OCI-LY3 (cell line): ENCODE data around the gene MRAS.

Experiments used
- H2AFZ ChIP-seq: fragments of 200-600, 300-600 bp; shearing (Covaris generic); 2 replicates; pipeline ENCODE4 v1.6.0; 2014; ENCODE audit warnings: antibody characterized with exemption, low read depth, low read length
- H3K27ac ChIP-seq: fragments of 200-600, 300-600 bp; sonication (generic); 2 replicates; pipeline ENCODE4 v1.5.1; 2014; ENCODE audit warnings: mild to moderate bottlenecking, low read length, moderate library complexity, mixed read lengths
- H3K27me3 ChIP-seq: fragments of 200-600, 300-600 bp; sonication (generic); 2 replicates; pipeline ENCODE4 v1.6.1; 2014; ENCODE audit warnings: low read depth, low read length, mixed read lengths
- H3K36me3 ChIP-seq: fragments of 200-600, 300-600 bp; sonication (generic); replicated peaks from 2 replicates; pipeline ENCODE3; 2014; ENCODE audit warnings: low read depth, low read length, mixed read lengths
- H3K4me1 ChIP-seq: fragments of 300-600, 200-600 bp; sonication (generic); 2 replicates; pipeline ENCODE4 v1.6.1; 2014; ENCODE audit warnings: low read length, mixed read lengths
- H3K4me2 ChIP-seq: fragments of 200-600, 300-600 bp; sonication (generic); 2 replicates; pipeline ENCODE4 v1.6.1; 2014; ENCODE audit warnings: low read length, mixed read lengths
- H3K4me3 ChIP-seq: fragments of 300-600, 200-600 bp; sonication (generic); 2 replicates; pipeline ENCODE4 v1.5.1; 2014; ENCODE audit warnings: antibody characterized with exemption, mild to moderate bottlenecking, low read length, moderate library complexity
- H3K79me2 ChIP-seq: fragments of 300-600, 200-600 bp; shearing (Covaris generic); 2 replicates; pipeline ENCODE4 v1.6.1; 2014; ENCODE audit warnings: mild to moderate bottlenecking, low read length, mixed read lengths
- H3K9ac ChIP-seq: fragments of 300-600, 200-600 bp; shearing (Covaris generic); 2 replicates; pipeline ENCODE4 v1.6.0; 2014; ENCODE audit warnings: mild to moderate bottlenecking, low read length, moderate library complexity
- H3K9me3 ChIP-seq: fragments of 200-600, 300-600 bp; shearing (Covaris generic); 2 replicates; pipeline ENCODE4 v1.6.1; 2014; ENCODE audit warnings: low read length, mixed read lengths; ENCODE audit not compliant: insufficient read depth
- H4K20me1 ChIP-seq: fragments of 200-600, 300-600 bp; sonication (generic); 2 replicates; pipeline ENCODE4 v1.6.1; 2016; ENCODE audit warnings: low read length, mixed read lengths; ENCODE audit not compliant: insufficient read depth
- EZH2phosphoT487 ChIP-seq: fragments of 200-600 bp; shearing (Covaris generic); IDR thresholded peaks from 2 replicates; pipeline ENCODE4 v1.6.1; 2018; ENCODE audit warnings: antibody characterized with exemption, mixed run types, low read depth
- TF ChIP-seq, protein P1 (sequence below): fragments of 200-600, 300-600 bp; sonication (generic); IDR thresholded peaks from 2 replicates; pipeline ENCODE4 v1.5.1; 2014; ENCODE audit warnings: antibody characterized with exemption, low read length, low read depth

Gene MRAS

GRCh38 chr3:138378990-138379389, 30.6 kb downstream of the MRAS start:
- Histone ChIP-seq H3K27ac (no peak overlapping the region), H3K36me3 (no peaks in the 10 kb centered on the region), H3K4me2 (no peak overlapping the region), H3K4me1 (no peaks in the 10 kb centered on the region), H3K79me2 (no peaks in the 10 kb centered on the region), H3K9ac (no peak overlapping the region), H3K27me3 (peaks cover 63% of the 10 kb centered on the region), H4K20me1 (no peaks in the 10 kb centered on the region), H3K4me3 (no peak overlapping the region), H2AFZ (no peak overlapping the region), H3K9me3 (no peaks in the 10 kb centered on the region)
- TF ChIP-seq, protein P1, sequence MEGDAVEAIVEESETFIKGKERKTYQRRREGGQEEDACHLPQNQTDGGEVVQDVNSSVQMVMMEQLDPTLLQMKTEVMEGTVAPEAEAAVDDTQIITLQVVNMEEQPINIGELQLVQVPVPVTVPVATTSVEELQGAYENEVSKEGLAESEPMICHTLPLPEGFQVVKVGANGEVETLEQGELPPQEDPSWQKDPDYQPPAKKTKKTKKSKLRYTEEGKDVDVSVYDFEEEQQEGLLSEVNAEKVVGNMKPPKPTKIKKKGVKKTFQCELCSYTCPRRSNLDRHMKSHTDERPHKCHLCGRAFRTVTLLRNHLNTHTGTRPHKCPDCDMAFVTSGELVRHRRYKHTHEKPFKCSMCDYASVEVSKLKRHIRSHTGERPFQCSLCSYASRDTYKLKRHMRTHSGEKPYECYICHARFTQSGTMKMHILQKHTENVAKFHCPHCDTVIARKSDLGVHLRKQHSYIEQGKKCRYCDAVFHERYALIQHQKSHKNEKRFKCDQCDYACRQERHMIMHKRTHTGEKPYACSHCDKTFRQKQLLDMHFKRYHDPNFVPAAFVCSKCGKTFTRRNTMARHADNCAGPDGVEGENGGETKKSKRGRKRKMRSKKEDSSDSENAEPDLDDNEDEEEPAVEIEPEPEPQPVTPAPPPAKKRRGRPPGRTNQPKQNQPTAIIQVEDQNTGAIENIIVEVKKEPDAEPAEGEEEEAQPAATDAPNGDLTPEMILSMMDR: no peak
- TF ChIP-seq EZH2phosphoT487: no peak

DNA sequence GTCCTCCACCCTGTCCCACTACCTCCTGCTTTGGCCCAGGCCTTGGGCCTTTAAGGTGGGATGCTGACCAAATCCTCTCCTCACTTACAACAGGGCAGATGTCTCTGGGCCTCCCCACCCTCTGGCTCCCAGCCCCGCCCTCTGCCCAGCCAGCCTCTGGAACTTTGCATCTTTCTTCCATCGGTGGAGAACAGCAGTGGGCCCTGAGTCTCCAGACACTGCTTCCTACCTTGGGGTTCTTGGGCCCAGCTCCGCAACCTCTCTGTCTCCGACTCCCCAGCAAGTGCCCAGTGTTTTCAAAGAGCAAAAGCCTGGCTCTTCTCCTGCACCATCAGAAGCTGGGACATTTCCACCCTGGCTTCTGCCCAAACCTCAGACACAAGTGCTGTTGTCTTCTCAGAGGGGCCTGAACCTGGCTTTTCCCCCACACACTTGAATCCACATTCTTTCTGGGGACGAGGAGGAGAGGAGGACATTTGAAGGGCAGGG, 33.1 kb downstream of the MRAS start:
- no peaks in the 10 kb centered on the region for H3K36me3 ChIP-seq
- H3K27me3 ChIP-seq: peaks cover 57% of the 10 kb centered on the region
- no peak overlapping the region for H3K9ac ChIP-seq
- H3K4me3 ChIP-seq: no peak overlapping the region
- H3K9me3 ChIP-seq: no peaks in the 10 kb centered on the region
- no peak overlapping the region for H2AFZ ChIP-seq
- TF ChIP-seq, protein P1: no peak
- no peak for TF ChIP-seq EZH2phosphoT487
- H3K4me1 ChIP-seq: no peaks in the 10 kb centered on the region
- no peaks in the 10 kb centered on the region for H4K20me1 ChIP-seq
- H3K27ac ChIP-seq: no peak overlapping the region
- no peaks in the 10 kb centered on the region for H3K79me2 ChIP-seq
- no peak overlapping the region for H3K4me2 ChIP-seq

DNA sequence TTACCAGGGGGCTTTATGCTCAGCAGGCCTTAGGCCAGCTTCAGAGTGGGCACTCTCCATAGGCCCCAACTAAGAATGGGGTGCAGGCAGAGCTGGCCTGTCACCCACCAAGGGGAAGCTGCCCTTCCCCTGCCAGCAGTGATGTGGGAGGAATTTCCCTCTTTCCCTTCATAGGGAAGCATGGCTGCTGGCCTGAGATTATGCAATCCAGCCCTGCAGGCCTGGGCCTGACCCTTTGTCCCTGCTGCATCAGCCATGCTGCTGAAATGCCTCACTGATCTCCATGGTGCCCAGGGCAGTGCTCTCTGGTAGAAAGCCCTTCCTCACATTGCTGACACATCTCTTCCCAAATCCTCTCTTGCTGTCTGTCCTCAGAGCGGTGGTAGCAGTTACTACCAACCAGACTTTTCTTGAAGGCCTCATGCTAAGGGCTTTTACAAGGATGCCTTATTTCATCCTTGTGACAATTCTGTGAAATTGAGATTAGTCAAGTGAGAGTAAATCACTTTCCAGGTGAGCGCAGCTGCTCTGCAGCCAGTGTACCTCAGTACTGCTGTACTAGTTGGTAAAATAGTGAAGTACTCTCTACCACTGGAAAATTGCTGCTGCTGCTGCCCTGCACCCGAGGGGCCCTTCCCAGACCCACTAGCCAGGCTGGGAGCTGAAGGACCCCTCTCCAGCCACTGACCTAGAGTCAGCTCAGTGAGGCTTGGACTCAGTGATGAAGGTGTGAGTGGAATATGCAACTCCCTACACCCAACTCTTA, 33.8 kb downstream of the MRAS start:
- H3K4me1 ChIP-seq: no peaks in the 10 kb centered on the region
- H3K79me2 ChIP-seq: no peaks in the 10 kb centered on the region
- no peak overlapping the region for H3K27ac ChIP-seq
- H3K9me3 ChIP-seq: no peaks in the 10 kb centered on the region
- no peak overlapping the region for H3K4me3 ChIP-seq
- TF ChIP-seq EZH2phosphoT487: no peak
- TF ChIP-seq, protein P1: no peak
- H3K9ac ChIP-seq: no peak overlapping the region
- no peaks in the 10 kb centered on the region for H4K20me1 ChIP-seq
- H2AFZ ChIP-seq: no peak overlapping the region
- H3K27me3 ChIP-seq: peaks cover 56% of the 10 kb centered on the region
- H3K4me2 ChIP-seq: no peak overlapping the region
- H3K36me3 ChIP-seq: no peaks in the 10 kb centered on the region

- Histone ChIP-seq H3K9me3 (no peaks in the 10 kb centered on the region), H3K79me2 (no peaks in the 10 kb centered on the region), H3K27me3 (peaks cover 49% of the 10 kb centered on the region)
Measured at GRCh38 chr3:138383715-138384465, 35.5 kb downstream of the MRAS start.

More at GRCh38 chr3:138383715-138384465, 35.5 kb downstream of the MRAS start:
- Histone ChIP-seq H3K27ac (no peak overlapping the region), H3K4me3 (no peak overlapping the region), H2AFZ (no peak overlapping the region), H3K36me3 (no peaks in the 10 kb centered on the region), H4K20me1 (no peaks in the 10 kb centered on the region), H3K4me2 (no peak overlapping the region), H3K9ac (no peak overlapping the region), H3K4me1 (no peaks in the 10 kb centered on the region)
- TF ChIP-seq EZH2phosphoT487: no peak
- TF ChIP-seq, protein P1: no peak
